B cell (primary cell): ENCODE results near the gene TFPT.

ENCODE experiments used
- EZH2 ChIP-seq: IDR thresholded peaks from 2 replicates; pipeline ENCODE4 v1.6.1; 2012; ENCODE audit warnings: borderline replicate concordance, low read depth, mild to moderate bottlenecking, moderate library complexity, low read length; ENCODE audit not compliant: insufficient read depth, poor library complexity, severe bottlenecking
- TF ChIP-seq, protein P1 (sequence below): fragments of 200-600 bp; IDR thresholded peaks from one replicate; pipeline ENCODE4 v1.8.0; 2022; ENCODE audit warnings: antibody characterized with exemption, mild to moderate bottlenecking

- TF ChIP-seq, protein P1, sequence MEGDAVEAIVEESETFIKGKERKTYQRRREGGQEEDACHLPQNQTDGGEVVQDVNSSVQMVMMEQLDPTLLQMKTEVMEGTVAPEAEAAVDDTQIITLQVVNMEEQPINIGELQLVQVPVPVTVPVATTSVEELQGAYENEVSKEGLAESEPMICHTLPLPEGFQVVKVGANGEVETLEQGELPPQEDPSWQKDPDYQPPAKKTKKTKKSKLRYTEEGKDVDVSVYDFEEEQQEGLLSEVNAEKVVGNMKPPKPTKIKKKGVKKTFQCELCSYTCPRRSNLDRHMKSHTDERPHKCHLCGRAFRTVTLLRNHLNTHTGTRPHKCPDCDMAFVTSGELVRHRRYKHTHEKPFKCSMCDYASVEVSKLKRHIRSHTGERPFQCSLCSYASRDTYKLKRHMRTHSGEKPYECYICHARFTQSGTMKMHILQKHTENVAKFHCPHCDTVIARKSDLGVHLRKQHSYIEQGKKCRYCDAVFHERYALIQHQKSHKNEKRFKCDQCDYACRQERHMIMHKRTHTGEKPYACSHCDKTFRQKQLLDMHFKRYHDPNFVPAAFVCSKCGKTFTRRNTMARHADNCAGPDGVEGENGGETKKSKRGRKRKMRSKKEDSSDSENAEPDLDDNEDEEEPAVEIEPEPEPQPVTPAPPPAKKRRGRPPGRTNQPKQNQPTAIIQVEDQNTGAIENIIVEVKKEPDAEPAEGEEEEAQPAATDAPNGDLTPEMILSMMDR, result no peak
- no peak for TF ChIP-seq EZH2
These were observed 34.4 kb downstream of the TFPT start, which contains the start of gene TARM1 for GRCh38 chr19:54081032-54081431.
